ENCODE data around the gene JKAMP.

DNA sequence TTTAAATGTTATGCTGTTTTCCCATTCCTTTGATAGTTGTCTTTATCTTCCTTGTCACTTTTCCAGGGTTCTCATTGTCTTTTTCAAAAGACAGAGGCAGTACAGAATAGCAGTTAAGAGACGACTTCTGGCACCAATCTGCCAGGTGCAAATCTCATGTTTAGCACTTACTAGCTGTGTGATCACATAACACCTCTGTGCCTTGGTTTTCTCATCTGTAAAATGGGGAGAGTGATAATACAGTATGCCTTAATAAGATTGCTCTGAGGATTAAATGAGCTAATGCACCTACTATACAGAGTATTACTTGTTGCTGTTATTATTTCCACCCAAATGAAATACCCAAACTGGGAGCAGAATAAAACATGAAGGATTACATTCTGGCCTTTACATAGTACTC is 23.9 kb upstream of the JKAMP start:
- TF ChIP-seq, protein P1, sequence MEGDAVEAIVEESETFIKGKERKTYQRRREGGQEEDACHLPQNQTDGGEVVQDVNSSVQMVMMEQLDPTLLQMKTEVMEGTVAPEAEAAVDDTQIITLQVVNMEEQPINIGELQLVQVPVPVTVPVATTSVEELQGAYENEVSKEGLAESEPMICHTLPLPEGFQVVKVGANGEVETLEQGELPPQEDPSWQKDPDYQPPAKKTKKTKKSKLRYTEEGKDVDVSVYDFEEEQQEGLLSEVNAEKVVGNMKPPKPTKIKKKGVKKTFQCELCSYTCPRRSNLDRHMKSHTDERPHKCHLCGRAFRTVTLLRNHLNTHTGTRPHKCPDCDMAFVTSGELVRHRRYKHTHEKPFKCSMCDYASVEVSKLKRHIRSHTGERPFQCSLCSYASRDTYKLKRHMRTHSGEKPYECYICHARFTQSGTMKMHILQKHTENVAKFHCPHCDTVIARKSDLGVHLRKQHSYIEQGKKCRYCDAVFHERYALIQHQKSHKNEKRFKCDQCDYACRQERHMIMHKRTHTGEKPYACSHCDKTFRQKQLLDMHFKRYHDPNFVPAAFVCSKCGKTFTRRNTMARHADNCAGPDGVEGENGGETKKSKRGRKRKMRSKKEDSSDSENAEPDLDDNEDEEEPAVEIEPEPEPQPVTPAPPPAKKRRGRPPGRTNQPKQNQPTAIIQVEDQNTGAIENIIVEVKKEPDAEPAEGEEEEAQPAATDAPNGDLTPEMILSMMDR (IDR thresholded peaks at IDR 0.05 in 2 of 3, conservative IDR thresholded peaks at IDR 0.05 in 1 of 3; ENCODE audit: borderline replicate concordance in 1 of 3, insufficient read depth in 1 of 3, low read depth in 2 of 3, low read length in 2 of 3) = no peak
- TF ChIP-seq POLR2A (IDR thresholded peaks at IDR 0.05; ENCODE audit: borderline replicate concordance, extremely low read depth, insufficient read depth, insufficient read length) (no peak), POLR2AphosphoS5 (IDR thresholded peaks at IDR 0.05; ENCODE audit: low read depth, low read length) (no peak), SRF (IDR thresholded peaks at IDR 0.05; ENCODE audit: low read depth) (no peak), RAD21 (IDR thresholded peaks at IDR 0.05; ENCODE audit: low read depth) (no peak), YY1 (IDR thresholded peaks at IDR 0.05; ENCODE audit: extremely low read depth, insufficient replicate concordance, low read depth, low read length) (no peak), ELF1 (IDR thresholded peaks at IDR 0.05; ENCODE audit: borderline replicate concordance, low read depth) (no peak), CBX3 (IDR thresholded peaks at IDR 0.05; ENCODE audit: low read depth) (no peak), ZNF274 (IDR thresholded peaks at IDR 0.05; ENCODE audit: low read depth, low read length) (no peak), EZH2 (IDR thresholded peaks at IDR 0.05) (no peak), SIN3A (IDR thresholded peaks at IDR 0.05; ENCODE audit: low read depth) (no peak)
- TF ChIP-seq, protein P2, sequence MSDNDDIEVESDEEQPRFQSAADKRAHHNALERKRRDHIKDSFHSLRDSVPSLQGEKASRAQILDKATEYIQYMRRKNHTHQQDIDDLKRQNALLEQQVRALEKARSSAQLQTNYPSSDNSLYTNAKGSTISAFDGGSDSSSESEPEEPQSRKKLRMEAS (IDR thresholded peaks at IDR 0.05) = no peak
- TF ChIP-seq, protein P3, sequence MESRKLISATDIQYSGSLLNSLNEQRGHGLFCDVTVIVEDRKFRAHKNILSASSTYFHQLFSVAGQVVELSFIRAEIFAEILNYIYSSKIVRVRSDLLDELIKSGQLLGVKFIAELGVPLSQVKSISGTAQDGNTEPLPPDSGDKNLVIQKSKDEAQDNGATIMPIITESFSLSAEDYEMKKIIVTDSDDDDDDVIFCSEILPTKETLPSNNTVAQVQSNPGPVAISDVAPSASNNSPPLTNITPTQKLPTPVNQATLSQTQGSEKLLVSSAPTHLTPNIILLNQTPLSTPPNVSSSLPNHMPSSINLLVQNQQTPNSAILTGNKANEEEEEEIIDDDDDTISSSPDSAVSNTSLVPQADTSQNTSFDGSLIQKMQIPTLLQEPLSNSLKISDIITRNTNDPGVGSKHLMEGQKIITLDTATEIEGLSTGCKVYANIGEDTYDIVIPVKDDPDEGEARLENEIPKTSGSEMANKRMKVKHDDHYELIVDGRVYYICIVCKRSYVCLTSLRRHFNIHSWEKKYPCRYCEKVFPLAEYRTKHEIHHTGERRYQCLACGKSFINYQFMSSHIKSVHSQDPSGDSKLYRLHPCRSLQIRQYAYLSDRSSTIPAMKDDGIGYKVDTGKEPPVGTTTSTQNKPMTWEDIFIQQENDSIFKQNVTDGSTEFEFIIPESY (IDR thresholded peaks at IDR 0.05; ENCODE audit: extremely low read depth, insufficient replicate concordance, low read length) = no peak
- TF ChIP-seq, protein P4, sequence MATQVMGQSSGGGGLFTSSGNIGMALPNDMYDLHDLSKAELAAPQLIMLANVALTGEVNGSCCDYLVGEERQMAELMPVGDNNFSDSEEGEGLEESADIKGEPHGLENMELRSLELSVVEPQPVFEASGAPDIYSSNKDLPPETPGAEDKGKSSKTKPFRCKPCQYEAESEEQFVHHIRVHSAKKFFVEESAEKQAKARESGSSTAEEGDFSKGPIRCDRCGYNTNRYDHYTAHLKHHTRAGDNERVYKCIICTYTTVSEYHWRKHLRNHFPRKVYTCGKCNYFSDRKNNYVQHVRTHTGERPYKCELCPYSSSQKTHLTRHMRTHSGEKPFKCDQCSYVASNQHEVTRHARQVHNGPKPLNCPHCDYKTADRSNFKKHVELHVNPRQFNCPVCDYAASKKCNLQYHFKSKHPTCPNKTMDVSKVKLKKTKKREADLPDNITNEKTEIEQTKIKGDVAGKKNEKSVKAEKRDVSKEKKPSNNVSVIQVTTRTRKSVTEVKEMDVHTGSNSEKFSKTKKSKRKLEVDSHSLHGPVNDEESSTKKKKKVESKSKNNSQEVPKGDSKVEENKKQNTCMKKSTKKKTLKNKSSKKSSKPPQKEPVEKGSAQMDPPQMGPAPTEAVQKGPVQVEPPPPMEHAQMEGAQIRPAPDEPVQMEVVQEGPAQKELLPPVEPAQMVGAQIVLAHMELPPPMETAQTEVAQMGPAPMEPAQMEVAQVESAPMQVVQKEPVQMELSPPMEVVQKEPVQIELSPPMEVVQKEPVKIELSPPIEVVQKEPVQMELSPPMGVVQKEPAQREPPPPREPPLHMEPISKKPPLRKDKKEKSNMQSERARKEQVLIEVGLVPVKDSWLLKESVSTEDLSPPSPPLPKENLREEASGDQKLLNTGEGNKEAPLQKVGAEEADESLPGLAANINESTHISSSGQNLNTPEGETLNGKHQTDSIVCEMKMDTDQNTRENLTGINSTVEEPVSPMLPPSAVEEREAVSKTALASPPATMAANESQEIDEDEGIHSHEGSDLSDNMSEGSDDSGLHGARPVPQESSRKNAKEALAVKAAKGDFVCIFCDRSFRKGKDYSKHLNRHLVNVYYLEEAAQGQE (IDR thresholded peaks at IDR 0.05; ENCODE audit: low read depth) = no peak

Data from HCT116 (cell line).